ENCODE measurements around the gene RND2. TPM values are rescaled to one million over a fixed set of nuclear protein-coding genes. Genes with fewer than 3 reads are reported as not detected.

RND2 gene
- total RNA-seq, 1 donor from 2014 or later: 0.13 TPM

GRCh38 chr17:43074869-43075268, 49.8 kb downstream of the RND2 start:
- Mint-ChIP-seq H3K9me3 (no peaks in the 10 kb centered on the region), H3K27me3 (no peaks in the 10 kb centered on the region), H3K4me3 (no peak overlapping the region), H3K27ac (no peak overlapping the region), H3K4me1 (no peaks in the 10 kb centered on the region), H3K36me3 (ENCODE audit: low read depth) (no peaks in the 10 kb centered on the region)
- no peak for DNase-seq
- POLR2A ChIA-PET: no interaction called here
- TF ChIP-seq CTCF (IDR thresholded peaks at IDR 0.05): no peak
- no peak for ATAC-seq (ENCODE audit: low read depth)
- intact Hi-C loops (cut with micrococcal nuclease): no loop called here
- CTCF ChIA-PET: no interaction called here

GRCh38 chr17:43079641-43080302, 54.7 kb downstream of the RND2 start:
- POLR2A ChIA-PET: no interaction called here
- intact Hi-C loops (cut with micrococcal nuclease): no loop called here
- no peaks in the 10 kb centered on the region for H3K36me3 Mint-ChIP-seq (ENCODE audit: low read depth)
- no peaks in the 10 kb centered on the region for H3K4me1 Mint-ChIP-seq
- no peaks in the 10 kb centered on the region for H3K27me3 Mint-ChIP-seq
- ATAC-seq (ENCODE audit: low read depth) (no peak), DNase-seq (no peak)
- H3K27ac Mint-ChIP-seq: no peak overlapping the region
- no peak for TF ChIP-seq CTCF (IDR thresholded peaks at IDR 0.05)
- H3K4me3 Mint-ChIP-seq: no peak overlapping the region
- CTCF ChIA-PET: no interaction called here
- no peaks in the 10 kb centered on the region for H3K9me3 Mint-ChIP-seq

Other genes with a start within 250 kb of the RND2 start
- 0.10 and 0.29 TPM in 2 replicates for gene WNK4, start 244.6 kb upstream of the RND2 start, total RNA-seq
- gene COA3, start 226.5 kb upstream of the RND2 start, total RNA-seq: 41.4 and 48.0 TPM in 2 replicates
- gene CNTD1, start 226.4 kb upstream of the RND2 start, total RNA-seq: not detected in 2 replicates
- gene BECN1, start 200.9 kb upstream of the RND2 start, total RNA-seq: 113 and 118 TPM in 2 replicates
- 136 and 141 TPM in 2 replicates for gene PSME3, start 191.8 kb upstream of the RND2 start, total RNA-seq
- 2.0 and 3.9 TPM in 2 replicates for gene AOC2, start 180.7 kb upstream of the RND2 start, total RNA-seq
- gene AOC3, start 174.0 kb upstream of the RND2 start, total RNA-seq: 0.64 and 1.4 TPM in 2 replicates
- not detected in 2 replicates for gene G6PC1, start 124.4 kb upstream of the RND2 start, total RNA-seq
- gene AARSD1, start 60.8 kb upstream of the RND2 start, total RNA-seq: 63.6 and 70.4 TPM in 2 replicates
- gene PTGES3L, start 45.2 kb upstream of the RND2 start, total RNA-seq: 1.4 and 2.0 TPM in 2 replicates
- 28.3 and 30.9 TPM in 2 replicates for gene RUNDC1, start 44.7 kb upstream of the RND2 start, total RNA-seq
- 1,189 and 1,266 TPM in 2 replicates for gene RPL27, start 26.8 kb upstream of the RND2 start, total RNA-seq
- 41.9 and 50.5 TPM in 2 replicates for gene IFI35, start 18.4 kb upstream of the RND2 start, total RNA-seq
- 34.4 and 38.5 TPM in 2 replicates for gene VAT1, start 2.8 kb upstream of the RND2 start, total RNA-seq
- 11.9 and 13.3 TPM in 2 replicates for gene BRCA1, start 100.1 kb downstream of the RND2 start, total RNA-seq
- 42.2 and 44.8 TPM in 2 replicates for gene NBR1, start 146.0 kb downstream of the RND2 start, total RNA-seq
- 46.0 and 68.0 TPM in 2 replicates for gene TMEM106A, start 186.6 kb downstream of the RND2 start, total RNA-seq
- 0.73 TPM in 1 of 2 replicates, not detected in the other for gene CCDC200, start 203.4 kb downstream of the RND2 start, total RNA-seq
- gene RNU2-1, start 208.7 kb downstream of the RND2 start, total RNA-seq: 5,480 and 7,149 TPM in 2 replicates